Keratinocyte (primary cell): ENCODE measurements around the gene DDA1.

ENCODE experiments used
- CTCF ChIP-seq, 3 experiments: IDR thresholded peaks in 1 of 3; conservative IDR thresholded peaks in 1 of 3; optimal IDR thresholded peaks in 1 of 3; 2 replicates in 2 of 3; 3 replicates in 1 of 3; pipeline versions ENCODE3 to v1.5.1; 2011; ENCODE audit warnings: low read length in 3 of 3, mild to moderate bottlenecking in 3 of 3, moderate library complexity in 2 of 3, control low read depth in 1 of 3, inconsistent platforms in 1 of 3; ENCODE audit not compliant: insufficient read depth in 2 of 3; ENCODE audit errors: extremely low read depth in 1 of 3
- EZH2 ChIP-seq: IDR thresholded peaks from one replicate; pipeline ENCODE4 v1.6.1; 2012; ENCODE audit warnings: inconsistent platforms, mild to moderate bottlenecking, low read length, moderate library complexity

GRCh38 chr19:17328517-17329365 lies 19.4 kb downstream of the DDA1 start:
- peak in 1 of 3 experiments; percentile 4 for TF ChIP-seq CTCF (optimal IDR thresholded peaks at IDR 0.05 in 1 of 3, IDR thresholded peaks at IDR 0.05 in 1 of 3, conservative IDR thresholded peaks at IDR 0.05 in 1 of 3; ENCODE audit: extremely low read depth in 1 of 3, insufficient read depth in 2 of 3, low read length in 3 of 3)
- TF ChIP-seq EZH2 = no peak
